Right cardiac atrium (tissue), 5 donors: ENCODE measurements around the gene PSMB7. TPM values are rescaled to one million over a fixed set of nuclear protein-coding genes. Genes with fewer than 3 reads are reported as not detected.

ENCODE experiments used
- ATAC-seq, 2 donors: fragments of 200-7000 bp; cut with Tn5 transposase; one replicate each; pipeline versions ENCODE4 v1.8.0 to v1.9.1; 2020; ENCODE audit warnings: moderate library complexity in 2 of 2, mild to moderate bottlenecking in 1 of 2
- DNase-seq, 3 donors: peaks; one replicate each; pipeline ENCODE4 v3.0.0-alpha.2; 2020
- H3K27ac ChIP-seq: one replicate; pipeline ENCODE4 v1.5.1; 2013; ENCODE audit warnings: mild to moderate bottlenecking, low read length, control low read depth, moderate library complexity
- H3K27me3 ChIP-seq: one replicate; pipeline ENCODE4 v1.6.1; 2013; ENCODE audit not compliant: control insufficient read depth, insufficient read depth
- H3K4me1 ChIP-seq: one replicate; pipeline ENCODE4 v1.6.1; 2013; ENCODE audit warnings: low read length; ENCODE audit not compliant: control insufficient read depth, insufficient read depth
- H3K4me3 ChIP-seq: one replicate; pipeline ENCODE4 v1.5.1; 2013; ENCODE audit warnings: low read length, control low read depth
- H3K9me3 ChIP-seq: one replicate; pipeline ENCODE4 v1.6.1; 2013; ENCODE audit warnings: low read length; ENCODE audit not compliant: control insufficient read depth
- WGBS: extraction: QIAGEN DNeasy Blood & Tissue Kit; methylation state at CpG from one replicate; pipeline ENCODE4 v1.1.7; 2013; 5-methylcytosine and 5-hydroxymethylcytosine counted together
- intact Hi-C, 4 donors: fragments of 100-400 bp; cut with DNase I; formaldehyde crosslinking; loops; one replicate each; pipeline versions ENCODE4 v1.11.0 to v1.14.0; 2022 to 2023
- polyA plus RNA-seq: library from polyadenylated mRNA; stranded (reverse); fragments of 200-250 nt; gene quantifications from one replicate; pipeline ENCODE4 v1.2.3, GENCODE V29; 2013
- total RNA-seq, 4 donors: library from RNA; stranded (reverse); fragmentation: NEBNext Ultra II Directional; extraction: Animal tissue kit (Norgen Biotek cat#: 25700); gene quantifications; one replicate each; pipeline ENCODE4 v1.2.1, GENCODE V29; 2021
- donor health status: healthy with polysubstance abuse.
- donor health status: DM: no; HTN: yes; CAD: no.
- donor health status: DM: no; HTN: no; CAD: no.
- donor health status: DM: no; HTN: yes; CAD: no; lungs with severe emphysema.
- donor health status: DM: yes; HTN: yes; CAD: no.

The PSMB7 gene
- total and polyA plus RNA-seq, 5 donors, result 130 to 203 (median 138) TPM

GRCh38 chr9:124330011-124330697, 85.1 kb downstream of the PSMB7 start:
- H3K27me3 ChIP-seq, result no peaks in the 10 kb centered on the region
- no peaks in the 10 kb centered on the region for H3K4me1 ChIP-seq
- no peak for ATAC-seq
- H3K27ac ChIP-seq, result no peak overlapping the region
- intact Hi-C loops, result no loop called here
- no peaks in the 10 kb centered on the region for H3K9me3 ChIP-seq
- H3K4me3 ChIP-seq, result no peak overlapping the region
- peak in 2 of 3 donors; percentile 34 to 46 for DNase-seq
- whole genome bisulfite sequencing, result 91% methylated on average over 29 of the region's 29 CpGs

- H3K4me1 ChIP-seq, result no peaks in the 10 kb centered on the region
- H3K4me3 ChIP-seq, result no peak overlapping the region
- ATAC-seq (no peak), DNase-seq (peak in 2 of 3 donors; percentile 1 to 26)
- no peak overlapping the region for H3K27ac ChIP-seq
- 90% methylated on average over 19 of the region's 19 CpGs for WGBS
- H3K27me3 ChIP-seq, result no peaks in the 10 kb centered on the region
- no peaks in the 10 kb centered on the region for H3K9me3 ChIP-seq
- intact Hi-C loops, result no loop called here
Observed at GRCh38 chr9:124329206-124329792, 85.9 kb downstream of the PSMB7 start.

- no peaks in the 10 kb centered on the region for H3K4me1 ChIP-seq
- no peak overlapping the region for H3K27ac ChIP-seq
- no peaks in the 10 kb centered on the region for H3K9me3 ChIP-seq
- peak in 2 of 3 donors; percentile 27 to 28 for DNase-seq
- ATAC-seq, result no peak
- 90% methylated on average over 12 of the region's 12 CpGs for WGBS
- H3K27me3 ChIP-seq, result no peaks in the 10 kb centered on the region
- no peak overlapping the region for H3K4me3 ChIP-seq
- intact Hi-C loops, result no loop called here
Observed at GRCh38 chr9:124328285-124328684, 87.0 kb downstream of the PSMB7 start.

- 83% methylated on average over 9 of the region's 9 CpGs for WGBS
- Histone ChIP-seq H3K27me3 (no peaks in the 10 kb centered on the region), H3K4me1 (no peaks in the 10 kb centered on the region), H3K27ac (no peak overlapping the region), H3K4me3 (no peak overlapping the region), H3K9me3 (no peaks in the 10 kb centered on the region)
- DNase-seq, result no peak
- ATAC-seq, result no peak
- intact Hi-C loops, result no loop called here
Observed at GRCh38 chr9:124327491-124327890, 87.8 kb downstream of the PSMB7 start.

GRCh38 chr9:124326378-124326777, 88.9 kb downstream of the PSMB7 start:
- no peak overlapping the region for H3K4me3 ChIP-seq
- H3K27me3 ChIP-seq, result no peaks in the 10 kb centered on the region
- no peak overlapping the region for H3K27ac ChIP-seq
- H3K4me1 ChIP-seq, result no peaks in the 10 kb centered on the region
- H3K9me3 ChIP-seq, result no peaks in the 10 kb centered on the region
- DNase-seq (peak in 2 of 3 donors; percentile 35 to 42), ATAC-seq (no peak)
- intact Hi-C loops, result no loop called here
- WGBS, result 90% methylated on average over 21 of the region's 21 CpGs

- Histone ChIP-seq H3K9me3 (no peaks in the 10 kb centered on the region), H3K4me3 (no peak overlapping the region), H3K4me1 (no peaks in the 10 kb centered on the region), H3K27me3 (no peaks in the 10 kb centered on the region), H3K27ac (no peak overlapping the region)
- DNase-seq (peak in 2 of 3 donors; percentile 8), ATAC-seq (no peak)
- 88% methylated on average over 6 of the region's 6 CpGs for WGBS
- intact Hi-C loops, result no loop called here
Observed at GRCh38 chr9:124325816-124326215, 89.4 kb downstream of the PSMB7 start.

- DNase-seq (peak in 1 of 3 donors; percentile 32), ATAC-seq (no peak)
- no peaks in the 10 kb centered on the region for H3K9me3 ChIP-seq
- no peaks in the 10 kb centered on the region for H3K4me1 ChIP-seq
- H3K4me3 ChIP-seq, result no peak overlapping the region
- intact Hi-C loops, result loop anchor here in 3 of 4 donors (5.0 kb wide), 1 partner anchor 197 kb away; no protein-coding TSS in a partner anchor
- H3K27ac ChIP-seq, result no peak overlapping the region
- H3K27me3 ChIP-seq, result no peaks in the 10 kb centered on the region
- WGBS, result 91% methylated on average over 10 of the region's 10 CpGs
Observed at GRCh38 chr9:124323904-124324303, 91.3 kb downstream of the PSMB7 start.

GRCh38 chr9:124322618-124323432, 92.4 kb downstream of the PSMB7 start:
- Histone ChIP-seq H3K27me3 (no peaks in the 10 kb centered on the region), H3K27ac (no peak overlapping the region), H3K4me3 (no peak overlapping the region), H3K4me1 (no peaks in the 10 kb centered on the region), H3K9me3 (no peaks in the 10 kb centered on the region)
- DNase-seq (peak in 1 of 3 donors; percentile 19), ATAC-seq (no peak)
- intact Hi-C loops, result loop anchor here in 3 of 4 donors (5.0 kb wide), 1 partner anchor 196 kb away; no protein-coding TSS in a partner anchor
- WGBS, result 86% methylated on average over 18 of the region's 18 CpGs

- DNase-seq (peak in 1 of 3 donors; percentile 36), ATAC-seq (no peak)
- H3K27ac ChIP-seq, result no peak overlapping the region
- no peaks in the 10 kb centered on the region for H3K4me1 ChIP-seq
- no peaks in the 10 kb centered on the region for H3K27me3 ChIP-seq
- 69% methylated on average over 4 of the region's 4 CpGs for WGBS
- H3K9me3 ChIP-seq, result no peaks in the 10 kb centered on the region
- no peak overlapping the region for H3K4me3 ChIP-seq
- intact Hi-C loops, result loop anchor here (2.0 to 5.0 kb wide), 2 partner anchors 195 kb away; no protein-coding TSS in a partner anchor
Observed at GRCh38 chr9:124321935-124322334, 93.3 kb downstream of the PSMB7 start.

- intact Hi-C loops, result loop anchor here (2.0 to 5.0 kb wide), 2 partner anchors 194 to 195 kb away; no protein-coding TSS in a partner anchor
- ATAC-seq (no peak), DNase-seq (peak in 1 of 3 donors; percentile 24)
- H3K4me1 ChIP-seq, result no peaks in the 10 kb centered on the region
- WGBS, result 89% methylated on average over 12 of the region's 12 CpGs
- H3K4me3 ChIP-seq, result no peak overlapping the region
- no peak overlapping the region for H3K27ac ChIP-seq
- no peaks in the 10 kb centered on the region for H3K9me3 ChIP-seq
- no peaks in the 10 kb centered on the region for H3K27me3 ChIP-seq
Observed at GRCh38 chr9:124321416-124321815, 93.8 kb downstream of the PSMB7 start.
